ENCODE data around the gene MIEN1. TPM values are rescaled to one million over a fixed set of nuclear protein-coding genes. Genes with fewer than 3 reads are reported as not detected.

The MIEN1 gene
- total and polyA plus RNA-seq, 2 of the 13 experiments (the other 11 are each of a cell fraction or from before 2014, with no cell fraction given), result 40.6 to 56.6 TPM

GRCh38 chr17:39754161-39754957 lies 24.0 kb upstream of the MIEN1 start (continued):
- TF ChIP-seq ZNF766 (CRISPR knock-in tag; IDR thresholded peaks at IDR 0.05; ENCODE audit: borderline replicate concordance) (peak; percentile 95; the same call in 1 of the 2 replicates), ZNF776 (CRISPR knock-in tag; IDR thresholded peaks at IDR 0.05) (peak; percentile 97; the same call in 1 of the 2 replicates), MED8 (CRISPR knock-in tag; IDR thresholded peaks at IDR 0.05; ENCODE audit: insufficient replicate concordance) (no peak), KLF11 (CRISPR knock-in tag; IDR thresholded peaks at IDR 0.05) (no peak; the same call in 1 of the 2 replicates), EZH2 (conservative IDR thresholded peaks at IDR 0.05; ENCODE audit: low read depth, low read length) (no peak), ZNF883 (CRISPR knock-in tag; IDR thresholded peaks at IDR 0.05; ENCODE audit: not compliant biosample characterization) (peak; percentile 67), ZNF12 (CRISPR knock-in tag; IDR thresholded peaks at IDR 0.05) (peak; percentile 67), TFE3 (CRISPR knock-in tag; IDR thresholded peaks at IDR 0.05) (peak; percentile 59; the same call in 1 of the 2 replicates), ZC3H4 (CRISPR knock-in tag; IDR thresholded peaks at IDR 0.05; ENCODE audit: borderline replicate concordance) (no peak), ZKSCAN8 (CRISPR knock-in tag; IDR thresholded peaks at IDR 0.05; ENCODE audit: borderline replicate concordance) (peak; percentile 90; the same call in 1 of the 2 replicates), ZNF550 (CRISPR knock-in tag; IDR thresholded peaks at IDR 0.05; ENCODE audit: borderline replicate concordance) (no peak), KLF9 (CRISPR knock-in tag; IDR thresholded peaks at IDR 0.05; ENCODE audit: low read depth) (peak; percentile 67; the same call in 1 of the 2 replicates), ZNF879 (CRISPR knock-in tag; IDR thresholded peaks at IDR 0.05) (peak; percentile 79; the same call in 1 of the 2 replicates), SATB2 (CRISPR knock-in tag; IDR thresholded peaks at IDR 0.05) (peak; percentile 73; the same call in 1 of the 2 replicates), HOMEZ (CRISPR knock-in tag; IDR thresholded peaks at IDR 0.05; ENCODE audit: low read depth) (peak; percentile 52), SP4 (CRISPR knock-in tag; IDR thresholded peaks at IDR 0.05) (peak; percentile 83), MED1 (CRISPR knock-in tag; IDR thresholded peaks at IDR 0.05) (peak; percentile 87), MYC (CRISPR knock-in tag; IDR thresholded peaks at IDR 0.05; ENCODE audit: borderline replicate concordance) (peak; percentile 90), CHD4 (IDR thresholded peaks at IDR 0.05; ENCODE audit: borderline replicate concordance, low read length) (no peak), ZSCAN9 (CRISPR knock-in tag; IDR thresholded peaks at IDR 0.05; ENCODE audit: borderline replicate concordance) (no peak; the same call in 1 of the 2 replicates)
- TF ChIP-seq, protein P1, sequence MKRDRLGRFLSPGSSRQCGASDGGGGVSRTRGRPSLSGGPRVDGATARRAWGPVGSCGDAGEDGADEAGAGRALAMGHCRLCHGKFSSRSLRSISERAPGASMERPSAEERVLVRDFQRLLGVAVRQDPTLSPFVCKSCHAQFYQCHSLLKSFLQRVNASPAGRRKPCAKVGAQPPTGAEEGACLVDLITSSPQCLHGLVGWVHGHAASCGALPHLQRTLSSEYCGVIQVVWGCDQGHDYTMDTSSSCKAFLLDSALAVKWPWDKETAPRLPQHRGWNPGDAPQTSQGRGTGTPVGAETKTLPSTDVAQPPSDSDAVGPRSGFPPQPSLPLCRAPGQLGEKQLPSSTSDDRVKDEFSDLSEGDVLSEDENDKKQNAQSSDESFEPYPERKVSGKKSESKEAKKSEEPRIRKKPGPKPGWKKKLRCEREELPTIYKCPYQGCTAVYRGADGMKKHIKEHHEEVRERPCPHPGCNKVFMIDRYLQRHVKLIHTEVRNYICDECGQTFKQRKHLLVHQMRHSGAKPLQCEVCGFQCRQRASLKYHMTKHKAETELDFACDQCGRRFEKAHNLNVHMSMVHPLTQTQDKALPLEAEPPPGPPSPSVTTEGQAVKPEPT (CRISPR knock-in tag; IDR thresholded peaks at IDR 0.05; ENCODE audit: low read depth), result 0 out of 2 replicates have a peak, but pooled peaks have one; percentile 91
- TF ChIP-seq, protein P2, sequence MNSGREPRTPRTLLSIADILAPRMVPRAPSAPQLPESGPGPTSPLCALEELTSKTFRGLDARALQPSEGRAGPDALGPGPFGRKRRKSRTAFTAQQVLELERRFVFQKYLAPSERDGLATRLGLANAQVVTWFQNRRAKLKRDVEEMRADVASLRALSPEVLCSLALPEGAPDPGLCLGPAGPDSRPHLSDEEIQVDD (CRISPR knock-in tag; IDR thresholded peaks at IDR 0.05; ENCODE audit: borderline replicate concordance), result peak; percentile 80; the same call in 1 of the 2 replicates
- TF ChIP-seq, protein P3, sequence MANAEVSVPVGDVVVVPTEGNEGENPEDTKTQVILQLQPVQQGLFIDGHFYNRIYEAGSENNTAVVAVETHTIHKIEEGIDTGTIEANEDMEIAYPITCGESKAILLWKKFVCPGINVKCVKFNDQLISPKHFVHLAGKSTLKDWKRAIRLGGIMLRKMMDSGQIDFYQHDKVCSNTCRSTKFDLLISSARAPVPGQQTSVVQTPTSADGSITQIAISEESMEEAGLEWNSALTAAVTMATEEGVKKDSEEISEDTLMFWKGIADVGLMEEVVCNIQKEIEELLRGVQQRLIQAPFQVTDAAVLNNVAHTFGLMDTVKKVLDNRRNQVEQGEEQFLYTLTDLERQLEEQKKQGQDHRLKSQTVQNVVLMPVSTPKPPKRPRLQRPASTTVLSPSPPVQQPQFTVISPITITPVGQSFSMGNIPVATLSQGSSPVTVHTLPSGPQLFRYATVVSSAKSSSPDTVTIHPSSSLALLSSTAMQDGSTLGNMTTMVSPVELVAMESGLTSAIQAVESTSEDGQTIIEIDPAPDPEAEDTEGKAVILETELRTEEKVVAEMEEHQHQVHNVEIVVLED (CRISPR knock-in tag; IDR thresholded peaks at IDR 0.05; ENCODE audit: borderline replicate concordance), result peak; percentile 72; the same call in 1 of the 2 replicates

Data from HepG2 (cell line).